Urinary bladder (tissue), 4 donors: ENCODE results near the gene FAM228B. TPM values are rescaled to one million over a fixed set of nuclear protein-coding genes. Genes with fewer than 3 reads are reported as not detected.

Experiments
- DNase-seq: peaks from one replicate; pipeline ENCODE4 v3.0.0-alpha.2; 2015; ENCODE audit errors: extremely low spot score
- H3K27ac ChIP-seq: one replicate; pipeline ENCODE4 v1.5.1; 2013; ENCODE audit warnings: low read depth, mild to moderate bottlenecking, moderate library complexity
- H3K36me3 ChIP-seq: one replicate; pipeline ENCODE4 v1.6.1; 2013; ENCODE audit warnings: mild to moderate bottlenecking, moderate library complexity; ENCODE audit not compliant: insufficient read depth
- H3K4me1 ChIP-seq: one replicate; pipeline ENCODE4 v1.6.1; 2013; ENCODE audit warnings: mild to moderate bottlenecking, moderate library complexity; ENCODE audit not compliant: insufficient read depth
- H3K4me3 ChIP-seq: one replicate; pipeline ENCODE4 v1.5.1; 2013; ENCODE audit warnings: low read depth, low read length
- WGBS: extraction: QIAGEN DNeasy Blood & Tissue Kit; methylation state at CpG from one replicate; pipeline ENCODE4 v1.1.7; 2013; 5-methylcytosine and 5-hydroxymethylcytosine counted together
- polyA plus RNA-seq: library from polyadenylated mRNA; stranded (reverse); fragments of 200-250 nt; gene quantifications from one replicate; pipeline ENCODE4 v1.2.3, GENCODE V29; 2013
- total RNA-seq: library from RNA; depleted of rRNA; stranded (reverse); fragments of >200 nt; gene quantifications from one replicate; pipeline ENCODE4 v1.2.3, GENCODE V29; 2014
- donor health status: healthy with polysubstance abuse.
- donor health status: healthy.

Gene FAM228B
- total and polyA plus RNA-seq, 2 donors = 13.8 to 61.8 TPM

GRCh38 chr2:24207359-24207758 lies 84.1 kb downstream of the FAM228B start:
- 86% methylated on average over 11 of the region's 11 CpGs for WGBS
- no peak overlapping the region for H3K4me3 ChIP-seq
- no peak for DNase-seq
- H3K4me1 ChIP-seq = no peaks in the 10 kb centered on the region
- H3K36me3 ChIP-seq = peaks cover 4% of the 10 kb centered on the region
- no peak overlapping the region for H3K27ac ChIP-seq

- H3K4me1 ChIP-seq = no peaks in the 10 kb centered on the region
- no peak for DNase-seq
- no peak overlapping the region for H3K4me3 ChIP-seq
- no peak overlapping the region for H3K27ac ChIP-seq
- 96% methylated on average over 16 of the region's 16 CpGs for WGBS
- peaks cover 4% of the 10 kb centered on the region for H3K36me3 ChIP-seq
Observed at GRCh38 chr2:24208490-24208889, 85.2 kb downstream of the FAM228B start.

GRCh38 chr2:24209389-24210105 lies 86.3 kb downstream of the FAM228B start:
- Histone ChIP-seq H3K36me3 (peaks cover 4% of the 10 kb centered on the region), H3K4me3 (no peak overlapping the region), H3K27ac (no peak overlapping the region), H3K4me1 (no peaks in the 10 kb centered on the region)
- 90% methylated on average over 17 of the region's 17 CpGs for WGBS
- no peak for DNase-seq

GRCh38 chr2:24210106-24210455 lies 86.8 kb downstream of the FAM228B start:
- Histone ChIP-seq H3K36me3 (peaks cover 4% of the 10 kb centered on the region), H3K4me1 (no peaks in the 10 kb centered on the region), H3K4me3 (no peak overlapping the region), H3K27ac (no peak overlapping the region)
- DNase-seq = no peak
- WGBS = 94% methylated on average over 2 of the region's 2 CpGs

- no peak for DNase-seq
- no peaks in the 10 kb centered on the region for H3K4me1 ChIP-seq
- peaks cover 4% of the 10 kb centered on the region for H3K36me3 ChIP-seq
- H3K27ac ChIP-seq = no peak overlapping the region
- no peak overlapping the region for H3K4me3 ChIP-seq
- WGBS = 95% methylated on average over 21 of the region's 21 CpGs
Observed at GRCh38 chr2:24210723-24211122, 87.5 kb downstream of the FAM228B start.

- no peak for DNase-seq
- H3K36me3 ChIP-seq = peaks cover 7% of the 10 kb centered on the region
- no peak overlapping the region for H3K4me3 ChIP-seq
- H3K4me1 ChIP-seq = no peaks in the 10 kb centered on the region
- 67% methylated on average over 7 of the region's 7 CpGs for WGBS
- H3K27ac ChIP-seq = no peak overlapping the region
Observed at GRCh38 chr2:24211408-24211807, 88.1 kb downstream of the FAM228B start.

GRCh38 chr2:24214880-24215279 lies 91.6 kb downstream of the FAM228B start:
- DNase-seq = no peak
- WGBS = 93% methylated on average over 3 of the region's 3 CpGs
- no peak overlapping the region for H3K4me3 ChIP-seq
- peaks cover 6% of the 10 kb centered on the region for H3K36me3 ChIP-seq
- H3K27ac ChIP-seq = no peak overlapping the region
- no peaks in the 10 kb centered on the region for H3K4me1 ChIP-seq

Other genes starting within 250 kb of the FAM228B start
- 75.6 TPM for gene ATAD2B, start 196.3 kb upstream of the FAM228B start, total RNA-seq
- 5.1 TPM for gene ATAD2B, start 196.3 kb upstream of the FAM228B start, polyA plus RNA-seq
- 33.6 TPM for gene UBXN2A, start 183.0 kb upstream of the FAM228B start, total RNA-seq
- gene UBXN2A, start 183.0 kb upstream of the FAM228B start, polyA plus RNA-seq = 8.6 TPM
- gene MFSD2B, start 113.4 kb upstream of the FAM228B start, total RNA-seq = 0.85 TPM
- gene MFSD2B, start 113.4 kb upstream of the FAM228B start, polyA plus RNA-seq = 0.22 TPM
- 13.1 TPM for gene WDCP, start 76.1 kb upstream of the FAM228B start, total RNA-seq
- gene WDCP, start 76.1 kb upstream of the FAM228B start, polyA plus RNA-seq = 4.9 TPM
- 5.1 TPM for gene FKBP1B, start 73.7 kb upstream of the FAM228B start, total RNA-seq
- 10.5 TPM for gene FKBP1B, start 73.7 kb upstream of the FAM228B start, polyA plus RNA-seq
- gene SF3B6, start 47.1 kb upstream of the FAM228B start, total RNA-seq = 139 TPM
- gene SF3B6, start 47.1 kb upstream of the FAM228B start, polyA plus RNA-seq = 121 TPM
- 28.6 TPM for gene TP53I3, start 38.6 kb upstream of the FAM228B start, total RNA-seq
- gene TP53I3, start 38.6 kb upstream of the FAM228B start, polyA plus RNA-seq = 16.9 TPM
- gene PFN4, start 135 bp upstream of the FAM228B start, total RNA-seq = 1.4 TPM
- 0.58 TPM for gene PFN4, start 135 bp upstream of the FAM228B start, polyA plus RNA-seq
- gene FAM228A, start 51.6 kb downstream of the FAM228B start, total RNA-seq = 1.0 TPM
- 0.70 TPM for gene FAM228A, start 51.6 kb downstream of the FAM228B start, polyA plus RNA-seq
- gene ITSN2, start 237.1 kb downstream of the FAM228B start, total RNA-seq = 61.3 TPM
- gene ITSN2, start 237.1 kb downstream of the FAM228B start, polyA plus RNA-seq = 24.7 TPM